Body of pancreas (tissue), 4 donors: ENCODE results near the gene SMARCA4. TPM values are rescaled to one million over a fixed set of nuclear protein-coding genes. Genes with fewer than 3 reads are reported as not detected.

ENCODE experiments used
- ATAC-seq: fragments of 150-250 bp; one replicate; pipeline ENCODE4 v1.9.1; 2016
- DNase-seq, 4 donors: peaks; one replicate each; pipeline ENCODE4 v3.0.0-alpha.2; 2019
- H3K27ac ChIP-seq, 4 donors: fragments of 200-600 bp; sonication (generic); 1 replicate in 3 of 4; 2 replicates in 1 of 4; pipeline versions ENCODE4 v1.5.1 to v1.6.1; 2016 to 2019; ENCODE audit warnings: mild to moderate bottlenecking in 1 of 4, mixed read lengths in 1 of 4, moderate library complexity in 1 of 4
- H3K27me3 ChIP-seq, 2 donors: fragments of 200-600 bp; sonication (generic); one replicate each; pipeline ENCODE4 v1.6.0; 2016; ENCODE audit warnings: mild to moderate bottlenecking in 1 of 2
- H3K36me3 ChIP-seq, 2 donors: fragments of 200-600 bp; sonication (generic); replicated peaks in 1 of 2; 2 replicates each; pipeline ENCODE4 v1.5.1; 2016; ENCODE audit warnings: low read depth in 2 of 2; ENCODE audit not compliant: insufficient read depth in 1 of 2
- H3K4me1 ChIP-seq: fragments of 200-600 bp; sonication (generic); one replicate; pipeline ENCODE4 v1.6.0; 2016
- H3K4me3 ChIP-seq, 2 donors: fragments of 200-600 bp; sonication (generic); 1 replicate in 1 of 2; 2 replicates in 1 of 2; pipeline ENCODE4 v1.5.1; 2016 to 2019
- H3K9me3 ChIP-seq, 3 donors: fragments of 200-600 bp; sonication (generic); 1 replicate in 2 of 3; 2 replicates in 1 of 3; pipeline ENCODE4 v1.5.1; 2016
- CTCF ChIP-seq, 7 experiments: fragments of 450-650 bp in 4 of 7; fragments of 200-600 bp in 3 of 7; sonication (generic) in 3 of 7; IDR thresholded peaks; one replicate each; pipeline ENCODE4 v1.5.1; 2016 to 2019; ENCODE audit warnings: antibody characterized with exemption in 7 of 7
- POLR2A ChIP-seq, 3 donors: fragments of 450-650 bp; IDR thresholded peaks; one replicate each; pipeline ENCODE4 v1.6.1; 2016; ENCODE audit warnings: antibody characterized with exemption in 3 of 3, mild to moderate bottlenecking in 2 of 3
- WGBS, 2 donors: methylation state at CpG; one replicate each; pipeline ENCODE4 v1.1.5; 2017; 5-methylcytosine and 5-hydroxymethylcytosine counted together
- intact Hi-C: fragments of 100-400 bp; cut with DNase I; formaldehyde crosslinking; loops from one replicate; pipeline ENCODE4 v1.15.1; 2023
- total RNA-seq, 2 donors: library from RNA; depleted of rRNA; stranded (reverse); fragments of >200 nt; gene quantifications; one replicate each; pipeline ENCODE4 v1.1.0, GENCODE V29; 2016

Gene SMARCA4
- total RNA-seq, 2 donors from 2014 or later, result 56.3 to 120 TPM

GRCh38 chr19:10922638-10923014 is 38.2 kb upstream of the SMARCA4 start:
- Histone ChIP-seq H3K9me3 (no peaks in the 10 kb centered on the region), H3K27ac (no peak overlapping the region), H3K4me1 (peaks cover 28% of the 10 kb centered on the region), H3K36me3 (peaks cover 0 to 15% of the 10 kb centered on the region in 2 donors), H3K4me3 (no peak overlapping the region), H3K27me3 (no peaks in the 10 kb centered on the region)
- 90 to 93% methylated on average over 13 of the region's 13 CpGs for WGBS, 2 donors
- DNase-seq (no peak), ATAC-seq (no peak)
- TF ChIP-seq CTCF (IDR thresholded peaks at IDR 0.05), result no peak
- TF ChIP-seq POLR2A (IDR thresholded peaks at IDR 0.05), result no peak
- intact Hi-C loops, result loop anchor here (10.0 kb wide), 1 partner anchor 48 kb away; the partner anchor contains the start of gene CARM1

GRCh38 chr19:10923260-10924112 is 37.3 kb upstream of the SMARCA4 start:
- no peak for TF ChIP-seq POLR2A (IDR thresholded peaks at IDR 0.05)
- TF ChIP-seq CTCF (IDR thresholded peaks at IDR 0.05), result no peak
- Histone ChIP-seq H3K36me3 (peaks cover 0 to 15% of the 10 kb centered on the region in 2 donors), H3K4me3 (no peak overlapping the region), H3K27ac (no peak overlapping the region), H3K27me3 (no peaks in the 10 kb centered on the region), H3K4me1 (peaks cover 32% of the 10 kb centered on the region), H3K9me3 (no peaks in the 10 kb centered on the region)
- 89% methylated on average over 10 to 26 of the region's 29 CpGs for WGBS, 2 donors
- intact Hi-C loops, result loop anchor here (10.0 kb wide), 1 partner anchor 49 kb away; the partner anchor contains the start of gene CARM1
- DNase-seq, result no peak
- no peak for ATAC-seq

- no peak overlapping the region for H3K4me3 ChIP-seq
- 89 to 92% methylated on average over 12 to 13 of the region's 13 CpGs for WGBS, 2 donors
- ATAC-seq, result no peak
- no peak for DNase-seq
- H3K27me3 ChIP-seq, result no peaks in the 10 kb centered on the region
- intact Hi-C loops, result loop anchor here (10.0 kb wide), 1 partner anchor 50 kb away; the partner anchor contains the start of gene CARM1
- H3K36me3 ChIP-seq, result peaks cover 0 to 15% of the 10 kb centered on the region in 2 donors
- peaks cover 26% of the 10 kb centered on the region for H3K4me1 ChIP-seq
- H3K9me3 ChIP-seq, result no peaks in the 10 kb centered on the region
- no peak for TF ChIP-seq POLR2A (IDR thresholded peaks at IDR 0.05)
- TF ChIP-seq CTCF (IDR thresholded peaks at IDR 0.05), result no peak
- H3K27ac ChIP-seq, result no peak overlapping the region
These were observed 36.2 kb upstream of the SMARCA4 start for GRCh38 chr19:10924597-10924996.

- Histone ChIP-seq H3K4me3 (peak overlapping the region; percentile 30 to 97), H3K36me3 (peaks cover 0 to 10% of the 10 kb centered on the region in 2 donors), H3K27ac (peak overlapping the region; percentile 48 to 83 (median 76)), H3K9me3 (no peaks in the 10 kb centered on the region), H3K27me3 (no peaks in the 10 kb centered on the region), H3K4me1 (peaks cover 32% of the 10 kb centered on the region)
- peak in 2 of 4 donors; percentile 18 to 47 for DNase-seq
- 0 to 4% methylated on average over 13 to 41 of the region's 47 CpGs for WGBS, 2 donors
- no peak for TF ChIP-seq POLR2A (IDR thresholded peaks at IDR 0.05)
- TF ChIP-seq CTCF (IDR thresholded peaks at IDR 0.05), result no peak
- intact Hi-C loops, result loop anchor here (10.0 kb wide), 1 partner anchor 53 kb away; the partner anchor contains the start of gene CARM1
- ATAC-seq, result peak; percentile 5
These were observed 32.9 kb upstream of the SMARCA4 start for GRCh38 chr19:10927730-10928562.
